Measurements from ENCODE around the gene RPA3. TPM values are rescaled to one million over a fixed set of nuclear protein-coding genes. Genes with fewer than 3 reads are reported as not detected.

RPA3 gene
- total RNA-seq, 1 experiment from 2014 or later: 38.9 TPM

DNA sequence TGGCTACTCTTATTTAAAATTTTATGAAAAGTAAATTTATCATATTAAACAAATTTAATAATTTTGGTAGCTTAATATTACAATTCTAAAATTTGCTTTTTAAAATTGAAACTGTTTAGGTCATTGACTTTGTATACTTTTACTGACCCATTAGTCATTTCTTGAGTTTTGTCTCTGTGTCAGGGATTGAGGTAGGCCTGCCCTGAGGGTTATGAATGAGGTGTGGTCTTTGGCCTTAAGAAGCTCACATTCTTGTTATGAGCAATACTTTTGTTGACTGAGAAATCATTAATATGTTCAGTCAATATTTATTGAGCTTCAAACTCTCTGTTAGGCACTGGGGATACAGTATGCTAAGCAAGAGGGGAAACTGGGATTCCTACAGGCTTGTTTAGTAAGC is 47.0 kb upstream of the RPA3 start:
- TF ChIP-seq EZH2phosphoT487 (IDR thresholded peaks at IDR 0.05; ENCODE audit: borderline replicate concordance, low read length) (no peak), EZH2 (IDR thresholded peaks at IDR 0.05; ENCODE audit: low read length, unreplicated experiment) (no peak)
- TF ChIP-seq, protein P1, sequence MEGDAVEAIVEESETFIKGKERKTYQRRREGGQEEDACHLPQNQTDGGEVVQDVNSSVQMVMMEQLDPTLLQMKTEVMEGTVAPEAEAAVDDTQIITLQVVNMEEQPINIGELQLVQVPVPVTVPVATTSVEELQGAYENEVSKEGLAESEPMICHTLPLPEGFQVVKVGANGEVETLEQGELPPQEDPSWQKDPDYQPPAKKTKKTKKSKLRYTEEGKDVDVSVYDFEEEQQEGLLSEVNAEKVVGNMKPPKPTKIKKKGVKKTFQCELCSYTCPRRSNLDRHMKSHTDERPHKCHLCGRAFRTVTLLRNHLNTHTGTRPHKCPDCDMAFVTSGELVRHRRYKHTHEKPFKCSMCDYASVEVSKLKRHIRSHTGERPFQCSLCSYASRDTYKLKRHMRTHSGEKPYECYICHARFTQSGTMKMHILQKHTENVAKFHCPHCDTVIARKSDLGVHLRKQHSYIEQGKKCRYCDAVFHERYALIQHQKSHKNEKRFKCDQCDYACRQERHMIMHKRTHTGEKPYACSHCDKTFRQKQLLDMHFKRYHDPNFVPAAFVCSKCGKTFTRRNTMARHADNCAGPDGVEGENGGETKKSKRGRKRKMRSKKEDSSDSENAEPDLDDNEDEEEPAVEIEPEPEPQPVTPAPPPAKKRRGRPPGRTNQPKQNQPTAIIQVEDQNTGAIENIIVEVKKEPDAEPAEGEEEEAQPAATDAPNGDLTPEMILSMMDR (conservative IDR thresholded peaks at IDR 0.05; ENCODE audit: low read depth, low read length): no peak
- no peaks in the 10 kb centered on the region for H3K9me2 ChIP-seq (replicated peaks; ENCODE audit: low read length)
- H3K4me2 ChIP-seq (ENCODE audit: low read length): peak overlapping the region; percentile 79
- H3K27ac ChIP-seq (ENCODE audit: low read length): peak overlapping the region; percentile 97
- ChIA-PET POLR2A (ENCODE audit: unreplicated experiment) (interaction anchor here (0.7 kb wide), 2 partner anchors 34 to 42 kb away, joined by 3 to 11 read pairs; no protein-coding TSS in a partner anchor), CTCF (interaction anchor here (0.5 to 1.0 kb wide), 6 partner anchors 34 to 270 kb away, joined by 3 to 4 read pairs (median 3); no protein-coding TSS in a partner anchor)
- peak overlapping the region; percentile 76 for H3K9ac ChIP-seq (ENCODE audit: low read length)
- H3K9me3 ChIP-seq (ENCODE audit: low read length): no peaks in the 10 kb centered on the region
- no TSS peak for BruUV-seq (replicated peaks)
- no peaks in the 10 kb centered on the region for H3K36me3 ChIP-seq (ENCODE audit: low read depth, low read length)
- H3K4me1 ChIP-seq (ENCODE audit: insufficient read depth, low read length): peaks cover 41% of the 10 kb centered on the region
- H2AFZ ChIP-seq (ENCODE audit: low read length): no peak overlapping the region
- H3K79me2 ChIP-seq (ENCODE audit: low read length): no peaks in the 10 kb centered on the region
- ATAC-seq (peak; percentile 58), DNase-seq (peak; percentile 89)
- H3K27me3 ChIP-seq (ENCODE audit: low read length): no peaks in the 10 kb centered on the region
- H4K20me1 ChIP-seq (ENCODE audit: low read length): no peaks in the 10 kb centered on the region
- intact Hi-C loops (cut with micrococcal nuclease): loop anchor here (2.0 to 10.0 kb wide), 3 partner anchors 271 to 529 kb away; no protein-coding TSS in a partner anchor
- H3K4me3 ChIP-seq (ENCODE audit: low read length): no peak overlapping the region
- peaks cover 4% of the 10 kb centered on the region for H3F3A ChIP-seq (ENCODE audit: low read length, unreplicated experiment)

GRCh38 chr7:7764520-7765396 is 46.4 kb upstream of the RPA3 start:
- H3K36me3 ChIP-seq (ENCODE audit: low read depth, low read length): no peaks in the 10 kb centered on the region
- no peaks in the 10 kb centered on the region for H3K79me2 ChIP-seq (ENCODE audit: low read length)
- ATAC-seq: peak; percentile 50
- peak overlapping the region; percentile 79 for H3K4me2 ChIP-seq (ENCODE audit: low read length)
- peaks cover 4% of the 10 kb centered on the region for H3F3A ChIP-seq (ENCODE audit: low read length, unreplicated experiment)
- DNase-seq: peak; percentile 86
- TF ChIP-seq EZH2 (IDR thresholded peaks at IDR 0.05; ENCODE audit: low read length, unreplicated experiment): no peak
- TF ChIP-seq, protein P1 (conservative IDR thresholded peaks at IDR 0.05; ENCODE audit: low read depth, low read length): peak; percentile 43
- POLR2A ChIA-PET (ENCODE audit: unreplicated experiment): interaction anchor here (0.5 to 0.7 kb wide), 3 partner anchors 35 to 233 kb away, joined by 3 to 11 read pairs (median 6); no protein-coding TSS in a partner anchor
- no peak overlapping the region for H2AFZ ChIP-seq (ENCODE audit: low read length)
- peak overlapping the region; percentile 76 for H3K9ac ChIP-seq (ENCODE audit: low read length)
- intact Hi-C loops (cut with micrococcal nuclease): loop anchor here (1.0 to 10.0 kb wide), 7 partner anchors 97 to 530 kb away; no protein-coding TSS in a partner anchor
- peak overlapping the region; percentile 43; the same call in 1 of the 2 replicates for H3K4me3 ChIP-seq (ENCODE audit: low read length)
- H3K9me2 ChIP-seq (replicated peaks; ENCODE audit: low read length): no peaks in the 10 kb centered on the region
- no peaks in the 10 kb centered on the region for H3K9me3 ChIP-seq (ENCODE audit: low read length)
- CTCF ChIA-PET: interaction anchor here (0.6 to 1.4 kb wide), 7 partner anchors 33 to 340 kb away, joined by 3 to 4 read pairs (median 3); no protein-coding TSS in a partner anchor
- no peaks in the 10 kb centered on the region for H3K27me3 ChIP-seq (ENCODE audit: low read length)
- peak overlapping the region; percentile 97 for H3K27ac ChIP-seq (ENCODE audit: low read length)
- peaks cover 41% of the 10 kb centered on the region for H3K4me1 ChIP-seq (ENCODE audit: insufficient read depth, low read length)
- TSS peak; percentile 68 for BruUV-seq (replicated peaks)
- H4K20me1 ChIP-seq (ENCODE audit: low read length): no peaks in the 10 kb centered on the region
